Measurements from ENCODE around the gene LRP2.
"Not testable (repeated sequence)": the region's sequence is repeated elsewhere in the genome, so short reads cannot be mapped to it uniquely, and the experiment has no call there.

LRP2 gene

DNA sequence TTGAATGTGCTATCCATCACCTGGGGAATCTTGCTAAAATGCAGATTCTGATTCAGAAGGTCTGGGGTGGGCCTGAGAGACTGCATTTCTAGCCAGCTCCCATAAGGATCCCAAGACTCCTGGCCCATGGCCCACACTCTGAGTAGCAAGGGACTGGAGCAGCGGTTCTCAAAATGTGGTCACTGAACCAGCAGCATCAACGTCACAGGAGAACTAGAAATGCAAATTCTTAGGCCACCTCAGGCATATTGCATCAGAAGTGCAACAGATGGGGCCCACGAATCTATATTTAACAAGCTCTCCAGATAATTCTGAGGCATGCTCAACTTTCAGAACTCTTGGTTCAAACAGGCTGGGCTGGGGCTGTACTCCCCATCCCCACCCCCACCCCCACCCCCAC lies 218.3 kb downstream of the LRP2 start:
- TF ChIP-seq, protein P1, sequence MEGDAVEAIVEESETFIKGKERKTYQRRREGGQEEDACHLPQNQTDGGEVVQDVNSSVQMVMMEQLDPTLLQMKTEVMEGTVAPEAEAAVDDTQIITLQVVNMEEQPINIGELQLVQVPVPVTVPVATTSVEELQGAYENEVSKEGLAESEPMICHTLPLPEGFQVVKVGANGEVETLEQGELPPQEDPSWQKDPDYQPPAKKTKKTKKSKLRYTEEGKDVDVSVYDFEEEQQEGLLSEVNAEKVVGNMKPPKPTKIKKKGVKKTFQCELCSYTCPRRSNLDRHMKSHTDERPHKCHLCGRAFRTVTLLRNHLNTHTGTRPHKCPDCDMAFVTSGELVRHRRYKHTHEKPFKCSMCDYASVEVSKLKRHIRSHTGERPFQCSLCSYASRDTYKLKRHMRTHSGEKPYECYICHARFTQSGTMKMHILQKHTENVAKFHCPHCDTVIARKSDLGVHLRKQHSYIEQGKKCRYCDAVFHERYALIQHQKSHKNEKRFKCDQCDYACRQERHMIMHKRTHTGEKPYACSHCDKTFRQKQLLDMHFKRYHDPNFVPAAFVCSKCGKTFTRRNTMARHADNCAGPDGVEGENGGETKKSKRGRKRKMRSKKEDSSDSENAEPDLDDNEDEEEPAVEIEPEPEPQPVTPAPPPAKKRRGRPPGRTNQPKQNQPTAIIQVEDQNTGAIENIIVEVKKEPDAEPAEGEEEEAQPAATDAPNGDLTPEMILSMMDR (IDR thresholded peaks at IDR 0.05; ENCODE audit: insufficient read depth, low read depth, low read length, missing control alignments): no peak
- no peak overlapping the region for H3K4me3 ChIP-seq (ENCODE audit: low read depth, low read length)
- peak; percentile 4 for DNase-seq (ENCODE audit: low read depth)

DNA sequence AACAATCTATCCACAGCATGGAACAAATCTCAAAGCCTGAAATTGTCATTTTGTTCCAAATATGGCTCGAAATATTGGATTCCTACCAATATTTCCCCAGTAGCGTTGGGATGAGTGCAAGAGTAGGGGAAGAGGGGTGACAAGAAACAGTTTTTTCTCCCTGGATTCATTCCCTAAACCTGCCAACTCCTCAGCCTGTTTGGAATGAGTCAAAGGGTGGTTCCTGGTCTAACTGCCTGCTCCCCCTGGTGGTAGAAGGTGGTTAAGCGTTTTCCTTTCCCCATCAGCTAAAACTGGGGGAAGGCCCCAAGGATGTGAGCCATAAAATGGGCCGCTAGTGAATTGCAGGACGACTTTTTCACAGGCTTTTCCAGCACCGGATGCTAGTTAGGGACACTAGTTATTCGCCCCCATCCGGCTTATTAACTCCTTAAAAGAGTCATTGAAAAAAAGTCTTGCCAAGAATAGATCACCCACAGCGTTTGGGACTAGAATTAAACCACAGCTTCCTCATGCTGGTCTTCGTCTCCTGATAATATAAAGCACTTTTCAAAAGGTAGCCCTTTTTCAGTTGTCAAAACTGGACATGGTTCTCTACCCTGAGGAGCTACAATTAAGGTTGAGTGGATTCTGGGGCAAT lies 220.5 kb downstream of the LRP2 start:
- peak; percentile 59 for DNase-seq (ENCODE audit: low read depth)
- H3K4me3 ChIP-seq (ENCODE audit: low read depth, low read length): no peak overlapping the region
- TF ChIP-seq, protein P1 (IDR thresholded peaks at IDR 0.05; ENCODE audit: insufficient read depth, low read depth, low read length, missing control alignments): peak; percentile 94

DNA sequence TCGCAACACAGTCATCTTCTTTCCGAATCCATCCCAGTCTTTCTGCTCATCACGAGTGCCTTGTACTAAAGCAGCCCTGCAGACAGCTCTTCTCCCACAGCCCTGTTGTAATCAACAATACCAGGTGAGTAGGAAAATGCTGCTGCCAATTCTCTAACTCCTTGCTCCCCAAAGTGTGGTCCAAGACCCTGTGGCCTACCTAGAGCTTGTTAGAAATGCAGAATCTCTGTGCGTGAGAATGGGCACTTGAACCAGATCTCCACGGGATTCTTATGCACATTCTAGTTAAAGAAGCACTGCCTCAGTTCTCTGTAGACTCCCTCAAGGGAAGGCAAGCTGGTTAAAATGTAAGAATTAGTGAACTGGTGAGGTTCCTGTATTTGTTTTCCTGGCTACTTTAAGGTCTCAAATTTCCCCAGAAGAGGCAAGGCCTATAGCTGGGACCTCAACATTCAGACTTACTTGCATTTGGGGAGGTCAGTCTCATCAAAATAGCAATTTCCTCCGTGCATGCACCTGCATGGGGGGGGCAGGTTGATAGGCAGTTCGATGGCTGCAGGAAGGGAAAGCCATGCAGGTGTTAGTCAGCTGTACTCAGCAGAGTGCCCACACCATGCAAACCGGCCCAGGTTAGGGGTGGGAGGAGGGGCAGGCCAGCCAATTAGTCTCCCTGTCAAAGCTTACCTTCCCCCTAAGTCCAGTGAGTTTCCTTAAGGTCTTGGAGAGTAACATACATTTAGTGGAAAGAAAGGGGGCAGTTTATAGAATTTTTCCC lies 222.2 kb downstream of the LRP2 start:
- TF ChIP-seq, protein P1 (IDR thresholded peaks at IDR 0.05; ENCODE audit: insufficient read depth, low read depth, low read length, missing control alignments): no peak
- DNase-seq (ENCODE audit: low read depth): no peak
- H3K4me3 ChIP-seq (ENCODE audit: low read depth, low read length): no peak overlapping the region

DNA sequence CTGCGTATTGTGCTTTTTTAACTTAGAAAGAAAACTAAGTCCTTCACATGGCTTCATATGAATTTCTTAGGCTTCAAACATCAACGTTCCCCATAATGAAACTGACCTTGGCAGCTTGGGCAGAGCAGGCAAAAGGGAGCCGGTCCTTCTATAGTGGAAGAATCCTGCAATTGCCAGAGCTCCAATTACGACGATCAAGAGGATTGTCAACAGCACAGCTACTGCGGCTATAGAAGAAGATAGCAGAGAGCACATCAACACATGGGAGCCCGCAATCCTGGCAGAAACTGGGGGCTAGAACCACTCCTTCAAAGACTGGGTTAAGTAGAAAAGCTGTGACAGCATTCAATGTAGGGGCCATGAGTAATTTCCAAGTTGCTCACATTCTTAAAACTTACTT lies 223.2 kb downstream of the LRP2 start:
- no peak for DNase-seq (ENCODE audit: low read depth)
- no peak overlapping the region for H3K4me3 ChIP-seq (ENCODE audit: low read depth, low read length)
- TF ChIP-seq, protein P1 (IDR thresholded peaks at IDR 0.05; ENCODE audit: insufficient read depth, low read depth, low read length, missing control alignments): no peak

DNA sequence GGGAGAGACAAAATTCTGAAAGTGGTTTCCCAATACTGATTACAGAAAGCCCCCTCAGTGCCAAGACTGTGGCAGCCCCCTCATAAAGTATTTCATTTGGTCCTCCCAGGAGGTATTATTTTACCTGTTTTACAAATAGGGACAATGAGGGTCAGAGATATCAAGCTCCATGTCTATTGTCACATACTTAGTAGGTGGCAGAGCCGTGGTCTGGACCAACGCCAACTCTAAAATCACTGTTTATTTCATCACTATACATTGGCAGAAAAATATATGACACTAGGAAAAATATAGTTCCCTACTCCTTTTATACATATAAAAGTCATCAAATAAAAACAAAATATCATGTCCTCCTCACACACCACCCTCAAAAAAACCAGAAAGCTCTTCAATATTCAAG lies 224.4 kb downstream of the LRP2 start:
- H3K4me3 ChIP-seq (ENCODE audit: low read depth, low read length): no peak overlapping the region
- TF ChIP-seq, protein P1 (IDR thresholded peaks at IDR 0.05; ENCODE audit: insufficient read depth, low read depth, low read length, missing control alignments): no peak
- DNase-seq (ENCODE audit: low read depth): no peak

DNA sequence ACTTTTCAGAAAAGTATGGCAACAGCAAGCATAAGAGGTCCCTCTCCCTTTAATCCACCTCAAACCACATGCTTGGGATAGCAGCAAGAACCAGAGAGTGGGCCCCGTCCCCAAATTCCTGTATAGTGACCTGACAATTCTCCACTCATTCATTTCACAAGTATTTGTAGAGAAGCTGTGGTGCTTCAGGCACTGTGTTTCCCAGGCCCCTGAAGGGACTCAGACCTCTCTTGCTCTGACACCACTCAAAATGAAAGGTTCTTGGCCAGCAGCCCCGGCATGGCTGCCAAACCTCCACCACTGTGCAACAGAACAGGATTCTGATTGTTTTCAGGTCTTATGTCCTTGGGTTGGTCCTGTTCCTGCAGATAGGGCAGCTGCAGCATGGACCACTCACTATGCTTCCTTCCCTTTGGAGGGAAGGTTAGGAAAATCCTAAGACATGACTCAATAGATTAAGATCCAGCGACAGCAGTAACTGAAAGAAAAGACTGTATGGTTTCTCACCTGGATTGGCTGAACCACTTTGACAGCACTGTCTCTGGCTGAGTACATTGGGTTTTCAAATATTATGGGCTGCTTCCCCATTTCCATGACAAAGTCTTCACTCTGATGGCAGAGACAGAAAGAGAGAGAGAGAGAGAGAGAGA lies 225.3 kb downstream of the LRP2 start:
- no peak for DNase-seq (ENCODE audit: low read depth)
- H3K4me3 ChIP-seq (ENCODE audit: low read depth, low read length): no peak overlapping the region
- TF ChIP-seq, protein P1 (IDR thresholded peaks at IDR 0.05; ENCODE audit: insufficient read depth, low read depth, low read length, missing control alignments): no peak

DNA sequence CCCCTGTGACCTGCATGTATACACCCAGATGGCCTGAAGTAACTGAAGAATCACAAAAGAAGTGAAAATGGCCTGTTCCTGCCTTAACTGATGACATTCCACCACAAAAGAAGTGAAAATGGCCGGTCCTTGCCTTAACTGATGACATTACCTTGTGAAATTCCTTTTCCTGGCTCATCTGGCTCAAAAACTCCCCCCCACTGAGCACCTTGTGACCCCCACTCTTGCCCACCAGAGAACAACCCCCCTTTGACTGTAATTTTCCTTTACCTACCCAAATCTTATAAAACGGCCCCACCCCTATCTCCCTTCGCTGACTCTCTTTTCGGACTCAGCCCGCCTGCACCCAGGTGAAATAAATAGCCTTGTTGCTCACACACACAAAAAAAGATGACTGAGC lies 225.9 kb downstream of the LRP2 start:
- not testable (repeated sequence) for H3K4me3 ChIP-seq (ENCODE audit: low read depth, low read length); DNase-seq (ENCODE audit: low read depth)

DNA sequence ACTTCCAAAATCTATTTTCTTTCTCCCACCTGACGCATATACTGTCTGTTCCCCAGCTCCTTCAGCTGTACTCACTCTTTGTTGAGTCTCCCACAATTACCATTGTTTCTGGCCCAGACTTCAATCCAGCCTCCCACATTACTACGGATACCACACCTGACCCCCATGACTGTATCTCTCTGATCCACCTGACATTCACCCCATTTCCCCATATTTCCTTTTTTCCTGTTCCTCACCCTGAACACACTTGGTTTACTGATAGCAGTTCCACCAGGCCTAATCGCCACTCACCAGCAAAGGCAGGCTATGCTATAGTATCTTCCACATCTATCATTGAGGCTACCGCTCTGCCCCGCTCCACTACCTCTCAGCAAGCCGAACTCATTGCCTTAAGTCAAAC lies 228.1 kb downstream of the LRP2 start:
- not testable (repeated sequence) for H3K4me3 ChIP-seq (ENCODE audit: low read depth, low read length); DNase-seq (ENCODE audit: low read depth)
